HG03571 (cell line): ENCODE data around the gene FBXO38.

ENCODE experiments used
- ATAC-seq: cut with Tn5 transposase; IDR thresholded peaks from one replicate; pipeline ENCODE4 v1.9.1; 2021; ENCODE audit not compliant: unreplicated experiment

FBXO38 gene

GRCh38 chr5:148471379-148471778 lies 87.6 kb downstream of the FBXO38 start:
- ATAC-seq = no peak

DNA sequence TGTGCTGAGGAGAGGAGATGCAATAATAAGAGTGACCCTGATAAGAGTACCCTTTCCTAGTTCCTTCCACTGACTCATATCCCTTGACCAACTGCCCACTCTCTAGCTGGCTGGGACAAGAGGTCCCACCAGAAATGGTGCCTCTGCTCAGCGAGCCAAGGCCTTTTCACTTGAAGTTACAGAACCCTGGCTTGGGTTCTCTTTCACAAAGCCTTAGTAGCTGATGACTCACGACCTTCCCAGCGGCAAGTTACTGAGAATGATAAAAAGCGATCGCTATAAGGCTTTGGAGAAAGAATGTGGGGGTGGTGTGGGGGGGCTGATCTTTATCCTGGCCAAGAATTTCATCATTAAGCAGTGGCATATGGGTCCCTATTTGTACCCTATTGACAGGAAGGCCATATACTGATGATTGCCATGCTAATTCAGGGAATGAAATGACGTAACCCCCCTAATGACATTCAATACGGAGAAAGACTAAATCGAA lies 90.3 kb downstream of the FBXO38 start:
- no peak for ATAC-seq

GRCh38 chr5:148476302-148476701 lies 92.5 kb downstream of the FBXO38 start:
- ATAC-seq = no peak

DNA sequence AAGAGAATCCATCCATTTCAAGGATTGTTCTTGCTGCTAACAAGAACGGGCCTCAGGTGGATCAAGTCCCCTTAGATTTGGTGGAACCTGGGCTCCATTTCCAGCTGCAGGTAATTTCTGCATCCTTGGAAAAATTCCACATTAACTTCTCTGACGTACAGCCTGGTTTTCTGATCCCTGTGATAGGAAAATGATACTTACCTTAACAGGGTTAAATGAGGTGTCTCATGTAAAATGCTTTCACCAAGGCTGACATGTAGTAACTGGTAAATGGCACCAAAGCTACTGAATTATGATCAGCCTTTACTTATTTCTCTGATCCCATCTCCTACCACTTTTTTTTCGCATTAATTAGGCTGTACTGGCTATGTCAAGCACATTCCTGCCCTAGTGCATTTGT lies 93.7 kb downstream of the FBXO38 start:
- ATAC-seq = no peak

GRCh38 chr5:148482196-148482595 lies 98.4 kb downstream of the FBXO38 start:
- no peak for ATAC-seq

- peak; percentile 62 for ATAC-seq
These were observed 99.1 kb downstream of the FBXO38 start for GRCh38 chr5:148482697-148483462.

DNA sequence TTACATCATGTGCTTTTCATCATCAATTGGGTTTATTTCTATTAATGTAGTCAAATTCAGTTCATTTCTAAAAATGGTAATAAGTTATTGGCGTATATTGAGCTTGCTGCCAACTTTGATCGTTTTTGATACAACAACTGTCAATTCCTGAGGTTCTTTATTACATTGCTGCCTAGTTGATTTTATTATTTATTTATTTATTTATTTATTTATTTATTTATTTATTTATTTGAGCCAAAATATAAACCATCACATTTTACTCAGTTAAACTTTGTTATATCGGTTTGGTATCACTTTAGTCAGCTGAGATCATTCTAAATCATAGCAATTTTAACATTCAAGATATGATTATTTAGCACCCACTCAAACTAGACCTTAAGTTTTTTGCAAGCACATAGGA lies 100.0 kb downstream of the FBXO38 start:
- ATAC-seq = no peak

- no peak for ATAC-seq
These were observed 100.9 kb downstream of the FBXO38 start for GRCh38 chr5:148484651-148485050.

DNA sequence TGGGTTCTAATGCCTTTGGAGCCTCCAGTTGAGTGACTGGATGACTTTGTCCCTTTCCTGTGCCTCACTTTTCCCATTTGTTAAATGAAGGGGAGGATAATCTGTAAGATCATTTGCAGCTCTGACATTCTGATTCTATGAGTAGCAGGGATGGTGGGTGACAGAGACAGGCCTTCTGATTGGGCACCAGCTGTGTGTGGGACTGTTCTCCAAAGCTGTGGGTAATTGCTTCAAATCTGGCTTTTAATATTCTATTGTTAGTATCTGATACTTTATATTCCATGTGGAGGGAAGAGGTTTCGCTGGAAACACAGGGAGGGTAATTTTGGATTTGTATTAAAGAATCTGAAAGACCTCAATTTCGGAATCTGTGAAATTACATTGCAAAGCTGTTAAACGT lies 102.7 kb downstream of the FBXO38 start:
- ATAC-seq = no peak

- no peak for ATAC-seq
These were observed 105.0 kb downstream of the FBXO38 start for GRCh38 chr5:148488757-148489156.

DNA sequence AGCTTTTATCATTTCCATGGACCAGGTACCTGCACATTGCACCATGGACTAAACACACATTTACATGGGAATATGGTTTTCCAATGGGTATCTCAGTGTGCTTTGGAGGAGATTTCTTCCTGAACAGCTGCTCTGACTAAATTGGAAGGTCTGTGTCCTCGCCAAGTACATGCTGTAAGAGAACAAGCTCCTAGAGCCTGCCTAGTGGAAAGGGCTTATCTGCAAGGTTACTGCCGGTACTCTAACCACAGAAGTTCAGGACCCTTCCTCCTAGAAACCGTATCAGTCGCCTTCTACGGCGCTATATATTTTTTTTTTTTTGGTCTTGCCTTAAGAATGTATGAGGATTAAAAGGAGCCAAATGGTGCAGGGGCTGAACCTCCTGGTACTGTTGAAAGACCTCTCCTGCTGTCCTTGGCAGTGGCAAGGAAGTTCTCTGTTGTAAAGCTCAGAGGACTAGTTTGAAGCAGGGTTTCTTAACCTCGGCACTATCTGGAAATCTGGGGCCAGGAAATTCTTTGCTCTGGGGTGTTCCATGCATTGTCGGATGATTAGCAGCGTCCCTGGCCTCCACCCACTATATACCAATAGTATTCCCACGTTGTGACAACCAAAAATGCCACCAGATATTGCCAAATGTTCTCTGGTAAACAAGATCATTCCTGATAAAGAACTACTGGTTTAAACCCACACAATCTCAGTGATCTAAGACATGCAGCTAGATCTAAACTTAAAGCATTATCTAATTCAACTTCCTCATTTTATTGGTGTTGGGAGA lies 107.4 kb downstream of the FBXO38 start:
- ATAC-seq = no peak

DNA sequence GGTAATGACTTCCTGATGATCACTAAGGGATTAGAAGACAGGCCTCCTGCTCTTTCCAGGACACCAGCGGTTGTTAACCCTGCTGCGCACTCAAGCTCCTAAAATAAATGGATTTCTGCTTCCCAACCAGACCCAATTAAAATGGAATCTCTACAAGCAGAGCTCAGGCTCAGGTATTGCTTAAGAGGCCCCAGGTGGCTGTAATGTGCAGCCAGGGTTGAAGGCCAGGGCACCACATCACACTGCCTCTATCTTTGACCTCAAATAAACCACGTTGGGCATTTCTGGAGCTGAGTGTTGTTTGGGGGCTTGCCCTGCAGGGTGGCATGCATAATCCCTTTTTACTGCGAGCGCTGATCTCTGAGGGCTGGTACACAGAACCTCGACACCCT lies 108.0 kb downstream of the FBXO38 start:
- ATAC-seq = no peak

GRCh38 chr5:148492351-148492750 lies 108.6 kb downstream of the FBXO38 start:
- ATAC-seq = no peak
